SK-MEL-5 (cell line): ENCODE measurements around the gene NCAM2. TPM values are rescaled to one million over a fixed set of nuclear protein-coding genes. Genes with fewer than 3 reads are reported as not detected.
A peak's percentile ranks its signal among the peaks of the same experiment; 100 is the strongest.
"Not testable (repeated sequence)": the region's sequence is repeated elsewhere in the genome, so short reads cannot be mapped to it uniquely, and the experiment has no call there.

Source experiments
- DNase-seq: peaks from one replicate; pipeline ENCODE4 v3.0.0-alpha.2; 2016; ENCODE audit warnings: low read depth, low spot score
- in situ Hi-C: cut with HindIII; loops from 2 replicates; pipeline ENCODE4 v1.10.0; 2016; ENCODE audit warnings: low sequenced_read_pairs, high pct_unique_total_duplicates, low pct_unique_long_range_greater_than_20kb
- total RNA-seq: library from RNA; depleted of rRNA; stranded (reverse); fragments of >200 nt; shearing (Covaris generic); gene quantifications from 2 replicates; pipeline ENCODE4 v1.2.3, GENCODE V29; 2014

NCAM2 gene
- total RNA-seq, 1 experiment from 2014 or later: 7.3 TPM

DNA sequence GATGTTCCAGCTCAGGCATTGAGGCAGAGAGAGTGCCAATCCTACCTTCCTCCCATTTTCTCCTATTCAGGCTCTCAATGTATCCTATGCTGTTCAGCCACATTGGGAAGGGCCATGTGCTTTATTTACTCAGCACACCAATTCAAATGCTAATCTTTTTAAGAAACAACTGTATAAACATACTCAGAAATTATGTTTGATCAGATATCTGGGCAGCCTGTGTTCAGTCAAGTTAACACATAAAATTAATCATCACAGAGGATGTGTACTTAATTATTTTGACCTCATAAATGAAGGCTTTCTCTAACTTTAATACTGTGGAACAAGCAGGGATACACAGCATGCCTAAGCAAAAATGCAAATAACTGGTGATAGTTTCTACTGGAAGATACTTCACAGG lies 149.8 kb downstream of the NCAM2 start:
- in situ Hi-C loops: no loop called here
- no peak for DNase-seq

DNA sequence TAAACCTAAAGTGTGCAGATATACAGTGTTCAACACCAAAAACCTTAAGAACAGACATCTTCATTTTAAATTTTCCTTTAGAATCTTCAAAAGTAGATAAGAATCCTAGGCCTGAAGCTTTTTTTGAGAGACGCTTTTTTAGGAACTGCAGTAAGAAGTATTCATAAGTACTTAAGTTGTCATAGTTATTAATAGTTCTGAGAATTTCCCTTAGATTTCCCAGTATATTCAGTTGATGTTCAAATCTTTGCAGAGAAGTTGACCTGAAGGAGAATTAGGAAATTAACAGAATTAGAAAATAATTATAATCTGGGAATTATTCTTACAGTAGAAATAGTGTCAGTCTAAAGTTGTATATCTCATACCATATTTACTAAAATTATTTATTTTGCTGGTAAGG lies 150.3 kb downstream of the NCAM2 start:
- in situ Hi-C loops: no loop called here
- DNase-seq: no peak

- in situ Hi-C loops: not testable (repeated sequence)
These were observed 151.2 kb downstream of the NCAM2 start for GRCh38 chr21:21149445-21149844.

GRCh38 chr21:21151231-21151630 lies 153.0 kb downstream of the NCAM2 start:
- in situ Hi-C loops: no loop called here
- DNase-seq: no peak

More at GRCh38 chr21:21149445-21149844, 151.2 kb downstream of the NCAM2 start:
- not testable (repeated sequence) for DNase-seq

DNA sequence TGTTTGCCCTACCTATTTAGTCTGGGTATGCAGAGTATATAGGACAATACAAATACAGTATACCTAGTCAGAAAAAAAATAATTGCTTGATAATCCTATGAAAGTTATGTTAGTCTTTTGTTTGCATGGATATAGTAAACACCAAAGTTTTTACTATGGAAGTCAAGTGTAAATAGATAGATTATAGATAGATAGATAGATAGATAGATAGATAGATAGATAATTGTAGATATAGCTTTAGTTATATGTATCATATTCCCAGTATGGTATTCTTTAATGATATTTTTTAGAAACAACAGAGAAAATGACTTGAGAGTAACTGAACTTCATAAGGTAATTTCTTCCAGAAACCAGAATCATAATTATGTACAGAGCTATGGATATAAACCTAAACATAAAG lies 158.2 kb downstream of the NCAM2 start:
- DNase-seq: no peak
- in situ Hi-C loops: no loop called here

DNA sequence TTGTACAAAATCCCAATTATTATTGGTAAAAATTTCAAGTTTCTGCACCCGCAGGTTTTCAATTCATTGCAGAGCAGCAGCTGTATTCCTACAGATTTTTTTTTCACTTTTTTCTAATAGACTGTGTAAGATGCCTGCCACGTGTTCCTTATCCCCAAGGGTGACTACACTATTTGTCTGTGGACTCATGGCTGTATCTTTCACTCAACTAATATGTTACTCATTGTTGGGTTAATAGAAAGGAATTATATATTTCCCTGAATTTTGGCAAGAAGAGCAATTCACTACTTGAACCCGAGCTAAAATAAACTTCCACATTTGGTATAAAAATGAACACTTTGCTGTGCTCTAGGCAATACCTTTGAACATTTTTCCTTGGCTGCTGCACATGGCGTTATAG lies 158.7 kb downstream of the NCAM2 start:
- in situ Hi-C loops: no loop called here
- no peak for DNase-seq

GRCh38 chr21:21158376-21158918 lies 160.2 kb downstream of the NCAM2 start:
- in situ Hi-C loops: no loop called here
- DNase-seq: no peak

- DNase-seq: no peak
- in situ Hi-C loops: no loop called here
These were observed 161.2 kb downstream of the NCAM2 start for GRCh38 chr21:21159253-21159899.

DNA sequence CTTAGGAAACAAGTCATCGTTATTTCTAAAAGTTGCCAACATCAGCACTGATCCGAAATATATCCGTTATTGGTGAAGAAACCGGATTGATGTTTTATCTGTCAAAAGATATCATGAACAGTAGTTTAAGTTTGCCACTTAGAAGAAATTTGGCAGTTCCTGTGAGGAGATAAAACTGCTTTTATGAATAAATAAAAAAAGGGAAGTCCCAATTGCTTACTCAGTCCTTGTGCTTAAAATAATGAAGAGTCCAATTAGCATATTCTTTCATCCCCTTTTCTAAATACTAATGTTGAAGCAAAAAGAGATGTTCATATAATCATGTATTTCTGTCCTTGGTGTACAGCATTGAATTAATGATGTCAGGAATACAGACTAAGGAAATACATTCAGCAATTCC lies 164.6 kb downstream of the NCAM2 start:
- DNase-seq: no peak
- in situ Hi-C loops: no loop called here

GRCh38 chr21:21163904-21164303 lies 165.7 kb downstream of the NCAM2 start:
- DNase-seq: peak; percentile 74
- in situ Hi-C loops: no loop called here

- in situ Hi-C loops: no loop called here
- DNase-seq: no peak
These were observed 166.9 kb downstream of the NCAM2 start for GRCh38 chr21:21165063-21165645.

DNA sequence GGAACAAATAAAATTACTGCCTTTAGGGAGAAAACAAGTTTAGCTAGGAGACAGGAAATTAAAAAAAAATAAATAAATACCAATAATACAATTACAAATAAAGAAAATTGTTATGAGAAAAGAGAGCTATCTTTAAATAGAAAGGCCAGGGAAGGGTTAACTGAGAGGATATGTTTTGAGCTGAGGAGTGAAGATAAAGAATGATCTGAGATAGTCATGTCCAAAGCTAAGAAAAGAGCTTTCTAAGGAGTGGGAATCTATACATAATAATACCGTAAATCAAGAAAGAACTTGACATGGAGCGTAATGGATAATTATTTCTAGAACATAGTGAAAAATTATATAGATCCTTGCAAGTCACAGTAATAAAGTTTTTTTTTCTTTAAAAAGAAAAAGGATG lies 176.5 kb downstream of the NCAM2 start:
- in situ Hi-C loops: no loop called here
- no peak for DNase-seq

DNA sequence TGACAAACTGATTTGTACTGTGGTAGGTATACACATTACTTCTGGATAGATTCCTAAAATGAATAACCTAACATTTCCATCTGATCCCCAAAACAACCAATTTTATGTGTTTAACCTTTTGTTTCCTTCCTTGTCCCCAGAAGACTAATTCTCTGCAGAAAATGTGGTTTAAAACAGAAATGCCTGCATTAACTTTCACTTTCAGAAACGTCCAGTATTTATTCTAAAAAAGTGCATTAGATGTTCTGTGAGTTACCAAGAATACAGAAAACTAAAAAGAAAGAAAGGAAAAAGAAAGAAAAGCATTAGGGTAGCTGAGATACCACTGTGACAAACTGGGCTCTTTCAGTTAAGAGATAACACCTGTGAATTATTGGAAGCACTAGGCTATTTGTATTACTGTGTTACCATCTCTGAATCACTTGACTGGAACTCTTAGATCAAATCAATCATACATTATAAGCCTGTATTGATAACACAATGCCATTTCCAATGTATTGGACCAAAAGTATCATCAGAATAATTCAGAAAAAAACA lies 177.7 kb downstream of the NCAM2 start:
- in situ Hi-C loops: no loop called here
- DNase-seq: no peak

GRCh38 chr21:21177353-21177986 lies 179.3 kb downstream of the NCAM2 start:
- in situ Hi-C loops: no loop called here
- DNase-seq: no peak

DNA sequence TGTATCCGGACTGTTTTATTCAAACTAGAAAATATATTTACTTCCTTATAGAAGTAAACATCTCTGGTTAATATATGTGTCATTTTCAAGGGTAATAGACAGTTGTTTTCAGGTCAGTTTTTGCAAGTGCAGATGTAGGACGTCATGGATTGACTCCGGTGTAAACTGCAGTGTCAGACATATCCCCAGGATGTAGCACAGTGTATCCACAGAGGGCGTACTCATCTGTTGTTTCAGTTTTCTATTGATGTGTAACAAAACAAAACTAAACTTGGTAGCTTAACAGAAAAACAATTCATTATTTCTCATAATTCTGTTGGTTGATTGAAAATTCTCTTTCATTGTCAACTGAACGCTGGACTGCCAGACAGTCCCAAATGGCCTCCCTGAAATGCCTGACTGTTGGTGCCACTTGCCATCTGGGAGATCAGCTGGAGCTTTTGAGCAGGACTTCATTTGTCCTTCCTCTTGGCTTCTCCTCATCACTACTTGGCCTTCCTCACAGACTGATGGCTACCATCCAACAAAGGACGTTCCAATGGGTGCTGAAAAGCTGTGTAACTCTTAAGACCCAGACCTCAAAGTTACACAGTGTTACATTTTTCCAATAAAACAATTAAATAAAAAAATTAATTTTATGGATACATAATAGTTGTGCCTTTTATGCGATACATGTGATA lies 181.6 kb downstream of the NCAM2 start:
- in situ Hi-C loops: no loop called here
- no peak for DNase-seq

DNA sequence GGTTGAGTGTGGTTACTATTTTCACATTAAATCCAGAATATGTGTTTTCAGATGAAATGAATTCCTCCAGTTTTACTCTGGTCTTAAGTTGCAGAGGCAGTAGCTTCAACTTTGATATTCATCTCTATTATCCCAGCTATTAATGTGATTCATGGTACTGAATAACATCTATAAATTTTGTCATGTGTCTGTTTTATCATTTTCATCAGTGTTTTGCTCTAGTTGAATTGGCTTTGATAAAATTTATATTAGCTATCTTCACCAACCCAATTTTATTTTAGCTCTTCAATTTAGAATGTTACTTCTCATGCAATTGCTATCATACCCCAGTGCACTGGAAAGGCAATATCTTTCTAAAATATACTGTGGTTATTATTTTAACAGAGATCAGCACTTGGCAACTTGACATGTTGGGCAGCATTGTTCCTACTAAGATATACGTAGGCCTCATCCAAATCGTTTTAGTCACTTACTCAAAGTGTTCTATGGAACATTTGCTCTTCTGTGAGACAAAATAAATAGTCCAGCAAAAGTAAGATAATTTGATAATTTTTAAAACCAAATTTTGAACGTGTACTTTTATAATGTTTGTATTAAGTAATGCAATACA lies 184.3 kb downstream of the NCAM2 start:
- DNase-seq: no peak
- in situ Hi-C loops: no loop called here

DNA sequence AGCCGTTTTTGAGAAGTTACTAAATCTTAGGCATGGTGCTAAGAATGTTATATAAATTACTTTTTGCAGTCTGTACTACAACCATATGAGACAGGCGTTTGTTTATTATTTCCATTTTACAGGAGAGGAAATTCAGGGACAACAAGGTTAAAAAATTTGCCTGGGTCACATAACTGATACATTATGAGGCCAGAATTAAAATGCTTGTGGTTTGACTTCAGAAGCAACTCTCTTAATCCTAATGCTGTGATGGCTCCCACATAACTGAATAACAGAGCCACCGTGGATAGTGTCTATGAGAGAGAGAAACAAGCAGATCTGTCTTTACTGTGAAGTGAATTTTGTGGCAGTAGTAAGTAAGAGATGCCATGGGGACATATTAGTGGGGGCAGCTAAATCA lies 184.9 kb downstream of the NCAM2 start:
- DNase-seq: no peak
- in situ Hi-C loops: no loop called here
